Transverse colon (tissue), 4 donors: ENCODE results near the gene DLGAP1. TPM values are rescaled to one million over a fixed set of nuclear protein-coding genes. Genes with fewer than 3 reads are reported as not detected.

Source experiments
- DNase-seq: peaks from one replicate; pipeline ENCODE4 v3.0.0-alpha.2; 2019
- H3K27ac ChIP-seq, 4 donors: fragments of 200-600 bp; sonication (generic); 2 replicates each; pipeline ENCODE4 v1.5.1; 2016 to 2018; ENCODE audit warnings: inconsistent platforms in 4 of 4
- H3K27me3 ChIP-seq: fragments of 200-600 bp; sonication (generic); 2 replicates; pipeline ENCODE4 v1.5.1; 2017; ENCODE audit warnings: inconsistent platforms
- H3K36me3 ChIP-seq, 4 donors: fragments of 200-600 bp; sonication (generic); 2 replicates each; pipeline ENCODE4 v1.5.1; 2017 to 2019; ENCODE audit warnings: inconsistent platforms in 4 of 4
- H3K4me1 ChIP-seq, 4 donors: fragments of 200-600 bp; sonication (generic); 2 replicates each; pipeline ENCODE4 v1.5.1; 2017 to 2020; ENCODE audit warnings: inconsistent platforms in 4 of 4
- H3K4me3 ChIP-seq, 4 donors: fragments of 200-600 bp; sonication (generic); 1 replicate in 1 of 4; 2 replicates in 3 of 4; pipeline versions ENCODE4 v1.5.1 to v1.6.1; 2017 to 2019; ENCODE audit warnings: inconsistent platforms in 4 of 4
- H3K9me3 ChIP-seq, 2 donors: fragments of 200-600 bp; sonication (generic); 2 replicates each; pipeline ENCODE4 v1.5.1; 2017 to 2019; ENCODE audit warnings: inconsistent platforms in 2 of 2
- CTCF ChIP-seq, 5 experiments: fragments of 200-600 bp in 3 of 5; fragments of 450-650 bp in 2 of 5; sonication (generic) in 3 of 5; IDR thresholded peaks; 1 replicate in 2 of 5; 2 replicates in 3 of 5; pipeline ENCODE4 v1.5.1; 2016 to 2017; ENCODE audit warnings: antibody characterized with exemption in 5 of 5, inconsistent platforms in 3 of 5, mild to moderate bottlenecking in 2 of 5, moderate library complexity in 1 of 5
- EP300 ChIP-seq: sonication (generic); formaldehyde crosslinking; IDR thresholded peaks from one replicate; pipeline ENCODE4 v1.6.1; 2017; ENCODE audit warnings: antibody characterized with exemption, low read depth
- POLR2A ChIP-seq: fragments of 450-650 bp; IDR thresholded peaks from one replicate; pipeline ENCODE4 v1.6.1; 2016; ENCODE audit warnings: antibody characterized with exemption, mild to moderate bottlenecking, moderate library complexity
- POLR2AphosphoS5 ChIP-seq, 3 donors: sonication (generic); formaldehyde crosslinking; IDR thresholded peaks; one replicate each; pipeline ENCODE4 v1.6.1; 2016; ENCODE audit warnings: antibody characterized with exemption in 3 of 3
- WGBS, 2 donors: methylation state at CpG; one replicate each; pipeline ENCODE4 v1.1.5; 2018; ENCODE audit warnings: low coverage in 1 of 2; 5-methylcytosine and 5-hydroxymethylcytosine counted together
- in situ Hi-C, 4 donors: fragments of 200-750 bp; cut with MboI; loops; one replicate each; pipeline versions ENCODE4 v1.15.0 to v1.15.1; 2017; ENCODE audit warnings: low sequenced_read_pairs in 3 of 4, low pct_ligation_motif_present in 1 of 4, low pct_unique_long_range_greater_than_20kb in 1 of 4
- intact Hi-C: fragments of 100-400 bp; cut with DNase I; formaldehyde crosslinking; loops from one replicate; pipeline ENCODE4 v1.15.1; 2023; ENCODE audit warnings: low total_unique reads
- total RNA-seq, 4 donors: library from RNA; depleted of rRNA; stranded (reverse); fragments of >200 nt; gene quantifications; one replicate each; pipeline ENCODE4 v1.1.0, GENCODE V29; 2016

Gene DLGAP1
- total RNA-seq, 4 donors from 2014 or later, result 2.7 to 7.2 (median 3.3) TPM

- Histone ChIP-seq H3K4me1 (peaks cover 7 to 41% (median 9%) of the 10 kb centered on the region in 4 donors), H3K9me3 (no peaks in the 10 kb centered on the region), H3K27ac (peak overlapping the region in 2 of 4 donors; percentile 2 to 4), H3K27me3 (no peaks in the 10 kb centered on the region), H3K4me3 (no peak overlapping the region), H3K36me3 (no peaks in the 10 kb centered on the region)
- intact Hi-C loops (no loop called here), in situ Hi-C loops (no loop called here)
- WGBS, 2 donors, result 79 to 83% methylated on average over 3 of the region's 3 CpGs
- DNase-seq, result no peak
- TF ChIP-seq EP300, result no peak
- no peak for TF ChIP-seq CTCF (IDR thresholded peaks at IDR 0.05)
- no peak for TF ChIP-seq POLR2A
- no peak for TF ChIP-seq POLR2AphosphoS5 (IDR thresholded peaks at IDR 0.05)
These were observed 916.0 kb downstream of the DLGAP1 start for GRCh38 chr18:3538954-3539617.

GRCh38 chr18:3538456-3538855, 916.7 kb downstream of the DLGAP1 start:
- WGBS, 2 donors, result 75 to 81% methylated on average over 3 of the region's 3 CpGs
- no peak for DNase-seq
- Histone ChIP-seq H3K36me3 (no peaks in the 10 kb centered on the region), H3K4me1 (peaks cover 7 to 41% (median 9%) of the 10 kb centered on the region in 4 donors), H3K4me3 (no peak overlapping the region), H3K27me3 (no peaks in the 10 kb centered on the region), H3K9me3 (no peaks in the 10 kb centered on the region), H3K27ac (peak overlapping the region in 2 of 4 donors; percentile 2 to 4)
- TF ChIP-seq POLR2A, result no peak
- peak in 1 of 3 donors; percentile 43 for TF ChIP-seq POLR2AphosphoS5 (IDR thresholded peaks at IDR 0.05)
- no peak for TF ChIP-seq CTCF (IDR thresholded peaks at IDR 0.05)
- TF ChIP-seq EP300, result no peak
- intact Hi-C loops (no loop called here), in situ Hi-C loops (no loop called here)

GRCh38 chr18:3530807-3531206, 924.3 kb downstream of the DLGAP1 start:
- peaks cover 0 to 4% (median 0%) of the 10 kb centered on the region in 4 donors for H3K4me1 ChIP-seq
- TF ChIP-seq POLR2AphosphoS5 (IDR thresholded peaks at IDR 0.05) (no peak), EP300 (no peak), POLR2A (no peak)
- H3K4me3 ChIP-seq, result no peak overlapping the region
- H3K27ac ChIP-seq, result peak overlapping the region in 3 of 4 donors; percentile 24 to 51 (median 48)
- no peak for DNase-seq
- intact Hi-C loops (no loop called here), in situ Hi-C loops (no loop called here)
- H3K27me3 ChIP-seq, result no peaks in the 10 kb centered on the region
- no peaks in the 10 kb centered on the region for H3K36me3 ChIP-seq
- no peaks in the 10 kb centered on the region for H3K9me3 ChIP-seq
- WGBS, 2 donors, result 82 to 85% methylated on average over 5 of the region's 5 CpGs

GRCh38 chr18:3529601-3530000, 925.5 kb downstream of the DLGAP1 start:
- TF ChIP-seq CTCF (IDR thresholded peaks at IDR 0.05), result no peak
- TF ChIP-seq POLR2AphosphoS5 (IDR thresholded peaks at IDR 0.05), result no peak
- TF ChIP-seq EP300, result no peak
- TF ChIP-seq POLR2A, result no peak
- H3K27ac ChIP-seq, result peak overlapping the region in 2 of 4 donors; percentile 24 to 51
- DNase-seq, result no peak
- no peaks in the 10 kb centered on the region for H3K36me3 ChIP-seq
- H3K4me3 ChIP-seq, result no peak overlapping the region
- peaks cover 0 to 4% (median 0%) of the 10 kb centered on the region in 4 donors for H3K4me1 ChIP-seq
- no peaks in the 10 kb centered on the region for H3K9me3 ChIP-seq
- intact Hi-C loops (no loop called here), in situ Hi-C loops (no loop called here)
- no peaks in the 10 kb centered on the region for H3K27me3 ChIP-seq
- 28 to 35% methylated on average over 3 of the region's 3 CpGs for WGBS, 2 donors
